Trophoblast cell (in vitro differentiated cells and primary cell): ENCODE results near the gene OSBPL1A.

ENCODE experiments used
- DNase-seq, 2 donors: peaks; one replicate each; pipeline ENCODE4 v3.0.0-alpha.2; 2016
- H2AFZ ChIP-seq: 2 replicates; pipeline ENCODE4 v1.6.1; 2013; ENCODE audit warnings: low read length, moderate library complexity, mild to moderate bottlenecking; ENCODE audit not compliant: insufficient read depth, poor library complexity
- H2AK5ac ChIP-seq: 2 replicates; pipeline ENCODE4 v1.6.1; 2013; ENCODE audit warnings: mild to moderate bottlenecking, low read length
- H2BK120ac ChIP-seq: 2 replicates; pipeline ENCODE4 v1.6.1; 2013; ENCODE audit warnings: low read length, mild to moderate bottlenecking, moderate library complexity; ENCODE audit not compliant: insufficient read depth, poor library complexity
- H2BK12ac ChIP-seq: 2 replicates; pipeline ENCODE4 v1.6.1; 2013; ENCODE audit warnings: mild to moderate bottlenecking, low read length, moderate library complexity
- H2BK5ac ChIP-seq: 2 replicates; pipeline ENCODE4 v1.6.1; 2013; ENCODE audit warnings: low read length, low read depth, moderate library complexity, mild to moderate bottlenecking; ENCODE audit not compliant: poor library complexity
- H3K14ac ChIP-seq: 2 replicates; pipeline ENCODE4 v1.6.1; 2013; ENCODE audit warnings: mild to moderate bottlenecking, low read length
- H3K18ac ChIP-seq: 2 replicates; pipeline ENCODE4 v1.6.1; 2013; ENCODE audit warnings: mild to moderate bottlenecking, low read length
- H3K23ac ChIP-seq: 2 replicates; pipeline ENCODE4 v1.6.1; 2013; ENCODE audit warnings: low read length
- H3K27ac ChIP-seq: 2 replicates; pipeline ENCODE4 v1.5.1; 2013; ENCODE audit warnings: low read depth, mild to moderate bottlenecking, inconsistent platforms, low read length, moderate library complexity
- H3K27me3 ChIP-seq: 2 replicates; pipeline ENCODE4 v1.6.1; 2013; ENCODE audit warnings: inconsistent platforms, mild to moderate bottlenecking, low read length, moderate library complexity; ENCODE audit not compliant: insufficient read depth
- H3K36me3 ChIP-seq, 2 experiments: 1 replicate in 1 of 2; 2 replicates in 1 of 2; pipeline ENCODE4 v1.6.1; 2013; ENCODE audit warnings: low read length in 2 of 2, mild to moderate bottlenecking in 2 of 2, moderate library complexity in 1 of 2; ENCODE audit not compliant: insufficient read depth in 2 of 2, control insufficient read depth in 1 of 2
- H3K4ac ChIP-seq: 2 replicates; pipeline ENCODE4 v1.6.1; 2013; ENCODE audit warnings: low read depth, mild to moderate bottlenecking, low read length, moderate library complexity
- H3K4me1 ChIP-seq, 2 experiments: 1 replicate in 1 of 2; 2 replicates in 1 of 2; pipeline ENCODE4 v1.6.1; 2013; ENCODE audit warnings: low read length in 2 of 2, mild to moderate bottlenecking in 2 of 2, moderate library complexity in 1 of 2; ENCODE audit not compliant: insufficient read depth in 2 of 2, control insufficient read depth in 1 of 2
- H3K4me2 ChIP-seq: 2 replicates; pipeline ENCODE4 v1.6.1; 2013; ENCODE audit warnings: inconsistent platforms, mild to moderate bottlenecking, low read length, moderate library complexity
- H3K4me3 ChIP-seq: 2 replicates; pipeline ENCODE4 v1.5.1; 2013; ENCODE audit warnings: mild to moderate bottlenecking, low read depth, low read length, inconsistent platforms
- H3K79me1 ChIP-seq: one replicate; pipeline ENCODE4 v1.6.1; 2013; ENCODE audit warnings: low read length
- H3K79me2 ChIP-seq: 2 replicates; pipeline ENCODE4 v1.6.1; 2013; ENCODE audit warnings: low read length, mild to moderate bottlenecking; ENCODE audit not compliant: control insufficient read depth, insufficient read depth, poor library complexity
- H3K9ac ChIP-seq: 2 replicates; pipeline ENCODE4 v1.6.1; 2013; ENCODE audit warnings: mild to moderate bottlenecking, low read length
- H3K9me3 ChIP-seq: 2 replicates; pipeline ENCODE4 v1.6.1; 2013; ENCODE audit warnings: low read depth, mild to moderate bottlenecking, control low read depth, inconsistent platforms, low read length; ENCODE audit not compliant: insufficient read depth
- H4K12ac ChIP-seq: 2 replicates; pipeline ENCODE4 v1.6.1; 2013; ENCODE audit warnings: low read depth, mild to moderate bottlenecking, low read length, moderate library complexity
- H4K8ac ChIP-seq: 2 replicates; pipeline ENCODE4 v1.6.1; 2013; ENCODE audit warnings: low read depth, mild to moderate bottlenecking, low read length, moderate library complexity
- H4K91ac ChIP-seq: one replicate; pipeline ENCODE4 v1.6.1; 2013; ENCODE audit warnings: low read depth, mild to moderate bottlenecking, low read length, moderate library complexity
- WGBS: extraction: QIAGEN DNeasy Blood & Tissue Kit; methylation state at CpG from one replicate; pipeline ENCODE4 v1.1.7; 2013; ENCODE audit warnings: missing lambda C conversion rate; ENCODE audit not compliant: insufficient read length, insufficient coverage; ENCODE audit errors: extremely low coverage; 5-methylcytosine and 5-hydroxymethylcytosine counted together

Gene OSBPL1A

GRCh38 chr18:24199372-24199962, 198.2 kb downstream of the OSBPL1A start:
- H3K4me1 ChIP-seq: peaks cover 0 to 2% of the 10 kb centered on the region in 2 experiments
- DNase-seq: no peak
- H3K4me3 ChIP-seq: no peak overlapping the region
- H2AK5ac ChIP-seq: no peak overlapping the region
- no peaks in the 10 kb centered on the region for H3K79me2 ChIP-seq
- no peak overlapping the region for H3K9ac ChIP-seq
- no peak overlapping the region for H2BK120ac ChIP-seq
- H4K8ac ChIP-seq: no peak overlapping the region
- H4K12ac ChIP-seq: no peak overlapping the region
- WGBS: no CpG with 5 or more reads among the region's 5 CpGs
- no peak overlapping the region for H4K91ac ChIP-seq
- H3K36me3 ChIP-seq: no peaks in the 10 kb centered on the region
- peaks cover 2% of the 10 kb centered on the region for H3K9me3 ChIP-seq
- no peak overlapping the region for H3K4ac ChIP-seq
- peak overlapping the region; percentile 7 for H3K4me2 ChIP-seq
- no peak overlapping the region for H2BK12ac ChIP-seq
- no peak overlapping the region for H3K18ac ChIP-seq
- no peak overlapping the region for H3K23ac ChIP-seq
- no peaks in the 10 kb centered on the region for H3K27me3 ChIP-seq
- no peaks in the 10 kb centered on the region for H3K79me1 ChIP-seq
- H3K14ac ChIP-seq: no peak overlapping the region
- H3K27ac ChIP-seq: no peak overlapping the region
- no peak overlapping the region for H2BK5ac ChIP-seq
- H2AFZ ChIP-seq: no peak overlapping the region

GRCh38 chr18:24198461-24198860, 199.2 kb downstream of the OSBPL1A start:
- Histone ChIP-seq H3K27me3 (no peaks in the 10 kb centered on the region), H3K79me1 (no peaks in the 10 kb centered on the region), H3K18ac (no peak overlapping the region), H3K4ac (no peak overlapping the region), H3K4me2 (no peak overlapping the region), H3K4me3 (no peak overlapping the region), H4K91ac (no peak overlapping the region), H2AFZ (no peak overlapping the region), H2AK5ac (no peak overlapping the region), H3K79me2 (no peaks in the 10 kb centered on the region), H3K9me3 (peaks cover 2% of the 10 kb centered on the region), H4K8ac (no peak overlapping the region), H4K12ac (no peak overlapping the region), H3K36me3 (no peaks in the 10 kb centered on the region), H2BK5ac (no peak overlapping the region), H3K9ac (no peak overlapping the region), H3K23ac (no peak overlapping the region), H2BK12ac (no peak overlapping the region), H3K14ac (no peak overlapping the region), H2BK120ac (no peak overlapping the region), H3K4me1 (peaks cover 0 to 2% of the 10 kb centered on the region in 2 experiments), H3K27ac (no peak overlapping the region)
- no peak for DNase-seq
- no CpG with 5 or more reads among the region's 9 CpGs for WGBS

GRCh38 chr18:24197412-24197811, 200.2 kb downstream of the OSBPL1A start:
- H3K9ac ChIP-seq: no peak overlapping the region
- no peak overlapping the region for H2BK12ac ChIP-seq
- no peak overlapping the region for H4K8ac ChIP-seq
- H3K79me1 ChIP-seq: no peaks in the 10 kb centered on the region
- H3K27ac ChIP-seq: no peak overlapping the region
- H2AK5ac ChIP-seq: no peak overlapping the region
- no peaks in the 10 kb centered on the region for H3K27me3 ChIP-seq
- H3K18ac ChIP-seq: no peak overlapping the region
- H4K91ac ChIP-seq: no peak overlapping the region
- H3K4me3 ChIP-seq: no peak overlapping the region
- no peak overlapping the region for H3K23ac ChIP-seq
- H3K79me2 ChIP-seq: no peaks in the 10 kb centered on the region
- H3K4me1 ChIP-seq: peaks cover 0 to 2% of the 10 kb centered on the region in 2 experiments
- no peak overlapping the region for H2AFZ ChIP-seq
- WGBS: no CpG with 5 or more reads among the region's 1 CpG
- H2BK5ac ChIP-seq: no peak overlapping the region
- H3K4ac ChIP-seq: no peak overlapping the region
- no peak overlapping the region for H4K12ac ChIP-seq
- H3K4me2 ChIP-seq: no peak overlapping the region
- DNase-seq: no peak
- H2BK120ac ChIP-seq: no peak overlapping the region
- no peak overlapping the region for H3K14ac ChIP-seq
- H3K9me3 ChIP-seq: peaks cover 2% of the 10 kb centered on the region
- H3K36me3 ChIP-seq: no peaks in the 10 kb centered on the region

- Histone ChIP-seq H3K36me3 (no peaks in the 10 kb centered on the region), H2BK12ac (no peak overlapping the region), H3K14ac (no peak overlapping the region), H3K4me2 (no peak overlapping the region), H4K8ac (no peak overlapping the region), H3K27ac (no peak overlapping the region), H3K4ac (no peak overlapping the region), H3K79me1 (no peaks in the 10 kb centered on the region), H2BK5ac (no peak overlapping the region), H2BK120ac (no peak overlapping the region), H3K23ac (no peak overlapping the region), H3K4me3 (no peak overlapping the region), H4K12ac (no peak overlapping the region), H3K18ac (no peak overlapping the region), H3K27me3 (no peaks in the 10 kb centered on the region), H2AFZ (no peak overlapping the region), H3K9me3 (peaks cover 2% of the 10 kb centered on the region), H4K91ac (no peak overlapping the region), H2AK5ac (no peak overlapping the region), H3K79me2 (no peaks in the 10 kb centered on the region), H3K9ac (no peak overlapping the region), H3K4me1 (peaks cover 0 to 2% of the 10 kb centered on the region in 2 experiments)
- no CpG with 5 or more reads among the region's 4 CpGs for WGBS
- no peak for DNase-seq
Observed at GRCh38 chr18:24196764-24197163, 200.9 kb downstream of the OSBPL1A start.
